HepG2 (cell line): ENCODE results near the gene STK38L. TPM values are rescaled to one million over a fixed set of nuclear protein-coding genes. Genes with fewer than 3 reads are reported as not detected.

ENCODE experiments used
- BRCA1 ChIP-seq: sonication (generic); formaldehyde crosslinking; IDR thresholded peaks from 2 replicates; pipeline ENCODE4 v1.4.0; 2020; ENCODE audit warnings: missing genetic modification reagents
- CBX2 ChIP-seq, 2 experiments: fragments of 200-600 bp in 1 of 2; sonication (generic); formaldehyde crosslinking in 1 of 2; IDR thresholded peaks; 2 replicates each; pipeline versions ENCODE4 v1.7.0 to v1.8.1; 2018 to 2022; ENCODE audit warnings: low read depth in 2 of 2, low read length in 1 of 2, mild to moderate bottlenecking in 1 of 2, missing genetic modification reagents in 1 of 2
- CEBPG ChIP-seq: IDR thresholded peaks from 2 replicates; pipeline ENCODE4 v1.6.1; 2016
- DNMT3B ChIP-seq: conservative IDR thresholded peaks from 2 replicates; pipeline ENCODE4 v1.6.1; 2016; ENCODE audit warnings: missing biosample characterization, control low read depth
- ELF1 ChIP-seq: sonication (generic); formaldehyde crosslinking; IDR thresholded peaks from 2 replicates; pipeline ENCODE4 v1.4.0; 2020; ENCODE audit warnings: missing genetic modification reagents
- ESRRA ChIP-seq: sonication (generic); formaldehyde crosslinking; IDR thresholded peaks from 2 replicates; pipeline ENCODE4 v1.5.1; 2020; ENCODE audit warnings: mild to moderate bottlenecking, low read depth, missing genetic modification reagents
- GZF1 ChIP-seq: sonication (generic); formaldehyde crosslinking; IDR thresholded peaks from 2 replicates; pipeline ENCODE4 v1.5.1; 2020; ENCODE audit warnings: mild to moderate bottlenecking, missing genetic modification reagents
- HMG20A ChIP-seq: IDR thresholded peaks from 2 replicates; pipeline ENCODE4 v1.6.1; 2016; ENCODE audit warnings: borderline replicate concordance
- KAT7 ChIP-seq: IDR thresholded peaks from 2 replicates; pipeline ENCODE4 v1.6.1; 2018; ENCODE audit warnings: borderline replicate concordance, missing compliant biosample characterization
- KMT2B ChIP-seq: IDR thresholded peaks from 2 replicates; pipeline ENCODE4 v1.6.1; 2016; ENCODE audit warnings: missing genetic modification reagents, missing compliant biosample characterization
- MED1 ChIP-seq: sonication (generic); formaldehyde crosslinking; IDR thresholded peaks from 2 replicates; pipeline ENCODE4 v1.4.0; 2020; ENCODE audit warnings: missing genetic modification reagents
- NFE2L2 ChIP-seq: fragments of 150-350 bp; IDR thresholded peaks from 2 replicates; pipeline ENCODE4 v1.6.1; 2014; ENCODE audit warnings: low read length
- YEATS2 ChIP-seq: sonication (generic); formaldehyde crosslinking; IDR thresholded peaks from 2 replicates; pipeline ENCODE4 v1.4.0; 2020; ENCODE audit warnings: missing genetic modification reagents, borderline replicate concordance
- ZNF138 ChIP-seq: sonication (generic); formaldehyde crosslinking; IDR thresholded peaks from 2 replicates; pipeline ENCODE4 v1.5.0; 2020; ENCODE audit warnings: mild to moderate bottlenecking, low read depth, missing genetic modification reagents
- ZNF850 ChIP-seq: sonication (generic); formaldehyde crosslinking; conservative IDR thresholded peaks from 2 replicates; pipeline ENCODE4 v1.9.0; 2021; ENCODE audit warnings: mild to moderate bottlenecking, missing genetic modification reagents
- ZNF878 ChIP-seq: sonication (generic); formaldehyde crosslinking; IDR thresholded peaks from 2 replicates; pipeline ENCODE4 v1.8.1; 2023; ENCODE audit warnings: mild to moderate bottlenecking, missing genetic modification reagents, moderate library complexity
- polyA plus RNA-seq, 8 experiments: library from polyadenylated mRNA; depleted of rRNA in 3 of 8; stranded (reverse) in 7 of 8; unstranded in 1 of 8; fragments of >200 nt; fragmentation: Illumina TruSeq in 4 of 8; extraction: Trizol in 4 of 8; gene quantifications; 2 replicates each; pipeline versions ENCODE4 v1.2.1 to v1.2.3, GENCODE V29; 2011 to 2016; ENCODE audit warnings: low read depth in 4 of 8, missing spikeins in 1 of 8, mixed read lengths in 1 of 8; ENCODE audit not compliant: insufficient read depth in 1 of 8
- total RNA-seq, 5 experiments: library from RNA; depleted of rRNA; stranded (reverse); fragments of >200 nt; fragmentation: Illumina TruSeq; extraction: Trizol; gene quantifications; 2 replicates each; pipeline ENCODE4 v1.2.3, GENCODE V29; 2016; ENCODE audit warnings: low read depth in 1 of 5
- TF ChIP-seq, protein P1 (sequence below): sonication (generic); formaldehyde crosslinking; IDR thresholded peaks from 2 replicates; pipeline ENCODE4 v1.4.0; 2020; ENCODE audit warnings: missing genetic modification reagents, borderline replicate concordance
- TF ChIP-seq, protein P2 (sequence below): sonication (generic); formaldehyde crosslinking; IDR thresholded peaks from 2 replicates; pipeline ENCODE4 v1.5.1; 2020; ENCODE audit warnings: missing genetic modification reagents, mild to moderate bottlenecking, borderline replicate concordance
- TF ChIP-seq, protein P3 (sequence below): sonication (generic); formaldehyde crosslinking; IDR thresholded peaks from 2 replicates; pipeline ENCODE4 v1.4.0; 2020; ENCODE audit warnings: missing genetic modification reagents, mild to moderate bottlenecking, borderline replicate concordance
- TF ChIP-seq, protein P4 (sequence below): IDR thresholded peaks from 2 replicates; pipeline ENCODE4 v1.6.1; 2016

STK38L gene
- total and polyA plus RNA-seq, 2 of the 13 experiments (the other 11 are each of a cell fraction or from before 2014, with no cell fraction given) = 6.1 to 26.4 TPM

DNA sequence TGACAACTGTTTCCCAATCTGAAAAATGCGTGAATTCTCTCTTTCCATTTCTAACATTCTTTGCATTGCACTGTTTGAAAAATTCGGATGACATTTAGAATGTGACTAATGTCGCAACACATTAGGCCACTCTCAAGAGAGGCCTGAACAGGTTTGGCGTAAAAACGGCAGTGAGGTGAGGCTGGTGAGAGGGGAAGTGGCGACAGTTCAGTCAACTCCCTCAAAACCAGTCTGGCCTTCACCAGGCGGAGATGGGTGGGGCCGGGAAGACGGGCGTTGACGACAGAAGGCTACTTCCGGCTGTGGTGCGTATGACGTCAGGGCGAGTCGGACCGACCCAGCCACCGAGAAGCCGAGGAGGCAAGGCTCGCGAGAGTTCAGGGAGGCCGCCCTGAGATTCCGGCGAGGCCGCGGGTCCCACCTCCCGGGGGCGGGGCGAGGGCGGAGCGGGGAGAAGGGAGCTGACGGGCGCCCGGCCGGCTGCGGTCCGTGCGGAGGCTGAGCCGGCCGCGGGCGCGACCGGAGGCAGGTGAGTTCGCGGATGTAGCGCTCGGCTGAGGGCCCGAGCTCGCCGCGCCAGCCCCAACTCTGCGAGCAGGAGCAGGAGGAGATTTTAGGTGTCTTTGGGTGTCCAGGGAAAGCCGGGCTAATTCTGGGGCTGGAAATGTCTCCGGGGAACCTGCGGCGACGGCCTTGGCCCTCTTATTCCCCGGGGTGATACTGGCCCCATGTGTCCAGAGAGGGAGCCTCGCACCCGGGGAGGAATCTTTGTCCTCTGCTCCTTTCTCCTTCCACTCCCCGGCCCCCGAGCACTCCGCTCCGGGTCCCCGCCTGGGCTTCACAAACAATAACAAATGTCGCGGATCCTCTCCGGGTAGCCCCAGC is at the start of gene STK38L (continued):
- TF ChIP-seq, protein P1, sequence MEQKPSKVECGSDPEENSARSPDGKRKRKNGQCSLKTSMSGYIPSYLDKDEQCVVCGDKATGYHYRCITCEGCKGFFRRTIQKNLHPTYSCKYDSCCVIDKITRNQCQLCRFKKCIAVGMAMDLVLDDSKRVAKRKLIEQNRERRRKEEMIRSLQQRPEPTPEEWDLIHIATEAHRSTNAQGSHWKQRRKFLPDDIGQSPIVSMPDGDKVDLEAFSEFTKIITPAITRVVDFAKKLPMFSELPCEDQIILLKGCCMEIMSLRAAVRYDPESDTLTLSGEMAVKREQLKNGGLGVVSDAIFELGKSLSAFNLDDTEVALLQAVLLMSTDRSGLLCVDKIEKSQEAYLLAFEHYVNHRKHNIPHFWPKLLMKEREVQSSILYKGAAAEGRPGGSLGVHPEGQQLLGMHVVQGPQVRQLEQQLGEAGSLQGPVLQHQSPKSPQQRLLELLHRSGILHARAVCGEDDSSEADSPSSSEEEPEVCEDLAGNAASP (CRISPR knock-in tag) = 0 out of 2 replicates have a peak, but pooled peaks have one; percentile 19
- TF ChIP-seq ZNF878 (CRISPR knock-in tag) (0 out of 2 replicates have a peak, but pooled peaks have one; percentile 40), ZNF850 (no peak), CBX2 (IDR thresholded peaks at IDR 0.05; ENCODE audit: low read depth, low read length) (no peak), CBX2 (CRISPR knock-in tag; IDR thresholded peaks at IDR 0.05; ENCODE audit: low read depth) (no peak), YEATS2 (CRISPR knock-in tag) (peak; percentile 88; the same call in 1 of the 2 replicates), HMG20A (CRISPR knock-in tag) (no peak), DNMT3B (CRISPR knock-in tag) (no peak), BRCA1 (CRISPR knock-in tag) (0 out of 2 replicates have a peak, but pooled peaks have one; percentile 8), MED1 (CRISPR knock-in tag) (peak; percentile 46), GZF1 (no peak), KMT2B (CRISPR knock-in tag) (peak; percentile 61; the same call in 1 of the 2 replicates), ESRRA (peak; percentile 15; the same call in 1 of the 2 replicates), ELF1 (peak; percentile 90), KAT7 (peak; percentile 82; the same call in 1 of the 2 replicates), NFE2L2 (no peak), ZNF138 (CRISPR knock-in tag) (no peak), CEBPG (CRISPR knock-in tag) (peak; percentile 63; the same call in 1 of the 2 replicates)
- TF ChIP-seq, protein P2, sequence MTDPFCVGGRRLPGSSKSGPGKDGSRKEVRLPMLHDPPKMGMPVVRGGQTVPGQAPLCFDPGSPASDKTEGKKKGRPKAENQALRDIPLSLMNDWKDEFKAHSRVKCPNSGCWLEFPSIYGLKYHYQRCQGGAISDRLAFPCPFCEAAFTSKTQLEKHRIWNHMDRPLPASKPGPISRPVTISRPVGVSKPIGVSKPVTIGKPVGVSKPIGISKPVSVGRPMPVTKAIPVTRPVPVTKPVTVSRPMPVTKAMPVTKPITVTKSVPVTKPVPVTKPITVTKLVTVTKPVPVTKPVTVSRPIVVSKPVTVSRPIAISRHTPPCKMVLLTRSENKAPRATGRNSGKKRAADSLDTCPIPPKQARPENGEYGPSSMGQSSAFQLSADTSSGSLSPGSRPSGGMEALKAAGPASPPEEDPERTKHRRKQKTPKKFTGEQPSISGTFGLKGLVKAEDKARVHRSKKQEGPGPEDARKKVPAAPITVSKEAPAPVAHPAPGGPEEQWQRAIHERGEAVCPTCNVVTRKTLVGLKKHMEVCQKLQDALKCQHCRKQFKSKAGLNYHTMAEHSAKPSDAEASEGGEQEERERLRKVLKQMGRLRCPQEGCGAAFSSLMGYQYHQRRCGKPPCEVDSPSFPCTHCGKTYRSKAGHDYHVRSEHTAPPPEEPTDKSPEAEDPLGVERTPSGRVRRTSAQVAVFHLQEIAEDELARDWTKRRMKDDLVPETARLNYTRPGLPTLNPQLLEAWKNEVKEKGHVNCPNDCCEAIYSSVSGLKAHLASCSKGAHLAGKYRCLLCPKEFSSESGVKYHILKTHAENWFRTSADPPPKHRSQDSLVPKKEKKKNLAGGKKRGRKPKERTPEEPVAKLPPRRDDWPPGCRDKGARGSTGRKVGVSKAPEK (CRISPR knock-in tag) = no peak
- TF ChIP-seq, protein P3, sequence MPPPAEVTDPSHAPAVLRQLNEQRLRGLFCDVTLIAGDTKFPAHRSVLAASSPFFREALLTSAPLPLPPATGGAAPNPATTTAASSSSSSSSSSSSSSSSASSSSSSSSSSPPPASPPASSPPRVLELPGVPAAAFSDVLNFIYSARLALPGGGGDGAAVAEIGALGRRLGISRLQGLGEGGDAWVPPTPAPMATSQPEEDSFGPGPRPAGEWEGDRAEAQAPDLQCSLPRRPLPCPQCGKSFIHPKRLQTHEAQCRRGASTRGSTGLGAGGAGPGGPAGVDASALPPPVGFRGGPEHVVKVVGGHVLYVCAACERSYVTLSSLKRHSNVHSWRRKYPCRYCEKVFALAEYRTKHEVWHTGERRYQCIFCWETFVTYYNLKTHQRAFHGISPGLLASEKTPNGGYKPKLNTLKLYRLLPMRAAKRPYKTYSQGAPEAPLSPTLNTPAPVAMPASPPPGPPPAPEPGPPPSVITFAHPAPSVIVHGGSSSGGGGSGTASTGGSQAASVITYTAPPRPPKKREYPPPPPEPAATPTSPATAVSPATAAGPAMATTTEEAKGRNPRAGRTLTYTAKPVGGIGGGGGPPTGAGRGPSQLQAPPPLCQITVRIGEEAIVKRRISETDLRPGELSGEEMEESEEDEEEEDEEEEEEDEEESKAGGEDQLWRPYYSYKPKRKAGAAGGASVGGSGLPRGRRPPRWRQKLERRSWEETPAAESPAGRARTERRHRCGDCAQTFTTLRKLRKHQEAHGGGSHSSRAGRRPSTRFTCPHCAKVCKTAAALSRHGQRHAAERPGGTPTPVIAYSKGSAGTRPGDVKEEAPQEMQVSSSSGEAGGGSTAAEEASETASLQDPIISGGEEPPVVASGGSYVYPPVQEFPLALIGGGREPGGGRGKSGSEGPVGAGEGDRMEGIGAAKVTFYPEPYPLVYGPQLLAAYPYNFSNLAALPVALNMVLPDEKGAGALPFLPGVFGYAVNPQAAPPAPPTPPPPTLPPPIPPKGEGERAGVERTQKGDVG = no peak
- TF ChIP-seq, protein P4, sequence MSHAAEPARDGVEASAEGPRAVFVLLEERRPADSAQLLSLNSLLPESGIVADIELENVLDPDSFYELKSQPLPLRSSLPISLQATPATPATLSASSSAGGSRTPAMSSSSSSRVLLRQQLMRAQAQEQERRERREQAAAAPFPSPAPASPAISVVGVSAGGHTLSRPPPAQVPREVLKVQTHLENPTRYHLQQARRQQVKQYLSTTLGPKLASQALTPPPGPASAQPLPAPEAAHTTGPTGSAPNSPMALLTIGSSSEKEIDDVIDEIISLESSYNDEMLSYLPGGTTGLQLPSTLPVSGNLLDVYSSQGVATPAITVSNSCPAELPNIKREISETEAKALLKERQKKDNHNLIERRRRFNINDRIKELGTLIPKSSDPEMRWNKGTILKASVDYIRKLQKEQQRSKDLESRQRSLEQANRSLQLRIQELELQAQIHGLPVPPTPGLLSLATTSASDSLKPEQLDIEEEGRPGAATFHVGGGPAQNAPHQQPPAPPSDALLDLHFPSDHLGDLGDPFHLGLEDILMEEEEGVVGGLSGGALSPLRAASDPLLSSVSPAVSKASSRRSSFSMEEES (CRISPR knock-in tag) = peak; percentile 14; the same call in 1 of the 2 replicates
